HepG2 (cell line): ENCODE results near the gene SATB1. TPM values are rescaled to one million over a fixed set of nuclear protein-coding genes. Genes with fewer than 3 reads are reported as not detected.

Source experiments
- JARID2 ChIP-seq: sonication (generic); formaldehyde crosslinking; IDR thresholded peaks from 2 replicates; pipeline ENCODE4 v1.8.1; 2023; ENCODE audit warnings: missing genetic modification reagents, inconsistent platforms; ENCODE audit not compliant: insufficient replicate concordance
- ZBTB39 ChIP-seq: sonication (generic); formaldehyde crosslinking; IDR thresholded peaks from 2 replicates; pipeline ENCODE4 v1.5.0; 2020; ENCODE audit warnings: missing genetic modification reagents
- ZNF710 ChIP-seq: sonication (generic); formaldehyde crosslinking; IDR thresholded peaks from 2 replicates; pipeline ENCODE4 v1.5.0; 2020; ENCODE audit warnings: mild to moderate bottlenecking, missing genetic modification reagents, borderline replicate concordance
- polyA plus RNA-seq, 8 experiments: library from polyadenylated mRNA; depleted of rRNA in 3 of 8; stranded (reverse) in 7 of 8; unstranded in 1 of 8; fragments of >200 nt; fragmentation: Illumina TruSeq in 4 of 8; extraction: Trizol in 4 of 8; gene quantifications; 2 replicates each; pipeline versions ENCODE4 v1.2.1 to v1.2.3, GENCODE V29; 2011 to 2016; ENCODE audit warnings: low read depth in 4 of 8, missing spikeins in 1 of 8, mixed read lengths in 1 of 8; ENCODE audit not compliant: insufficient read depth in 1 of 8
- total RNA-seq, 5 experiments: library from RNA; depleted of rRNA; stranded (reverse); fragments of >200 nt; fragmentation: Illumina TruSeq; extraction: Trizol; gene quantifications; 2 replicates each; pipeline ENCODE4 v1.2.3, GENCODE V29; 2016; ENCODE audit warnings: low read depth in 1 of 5
- TF ChIP-seq, protein P1 (sequence below): IDR thresholded peaks from 2 replicates; pipeline ENCODE4 v1.6.1; 2016; ENCODE audit warnings: low read depth, missing genetic modification reagents, missing compliant biosample characterization

Gene SATB1
- total and polyA plus RNA-seq, 2 of the 13 experiments (the other 11 are each of a cell fraction or from before 2014, with no cell fraction given), result 0.03 TPM; not detected in 1

DNA sequence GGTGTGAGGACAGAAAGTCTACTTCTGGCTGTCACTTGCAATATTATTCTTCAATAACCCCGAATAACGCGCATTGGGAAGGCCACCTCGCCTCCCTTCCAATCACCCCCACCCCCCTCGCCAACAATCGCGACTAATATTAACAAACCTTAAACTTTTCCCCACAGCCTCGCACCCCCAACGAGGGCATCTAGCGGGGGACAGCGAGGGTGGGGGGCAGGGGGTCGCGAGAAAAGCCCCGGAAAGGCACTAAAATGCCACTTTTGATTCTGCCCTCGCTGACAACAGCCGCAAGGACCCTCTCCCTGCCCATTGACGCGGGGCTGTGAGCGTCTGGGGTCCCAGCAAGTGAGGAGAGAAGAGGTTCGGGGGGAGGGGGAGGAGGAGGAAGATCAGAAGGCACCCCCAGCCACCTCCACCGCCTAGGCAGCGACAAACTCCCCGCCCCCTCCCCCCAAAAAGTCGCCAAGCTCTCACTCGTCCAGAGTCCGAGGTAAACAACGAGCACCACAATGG is 868 bp downstream of the SATB1 start (continued):
- TF ChIP-seq, protein P1, sequence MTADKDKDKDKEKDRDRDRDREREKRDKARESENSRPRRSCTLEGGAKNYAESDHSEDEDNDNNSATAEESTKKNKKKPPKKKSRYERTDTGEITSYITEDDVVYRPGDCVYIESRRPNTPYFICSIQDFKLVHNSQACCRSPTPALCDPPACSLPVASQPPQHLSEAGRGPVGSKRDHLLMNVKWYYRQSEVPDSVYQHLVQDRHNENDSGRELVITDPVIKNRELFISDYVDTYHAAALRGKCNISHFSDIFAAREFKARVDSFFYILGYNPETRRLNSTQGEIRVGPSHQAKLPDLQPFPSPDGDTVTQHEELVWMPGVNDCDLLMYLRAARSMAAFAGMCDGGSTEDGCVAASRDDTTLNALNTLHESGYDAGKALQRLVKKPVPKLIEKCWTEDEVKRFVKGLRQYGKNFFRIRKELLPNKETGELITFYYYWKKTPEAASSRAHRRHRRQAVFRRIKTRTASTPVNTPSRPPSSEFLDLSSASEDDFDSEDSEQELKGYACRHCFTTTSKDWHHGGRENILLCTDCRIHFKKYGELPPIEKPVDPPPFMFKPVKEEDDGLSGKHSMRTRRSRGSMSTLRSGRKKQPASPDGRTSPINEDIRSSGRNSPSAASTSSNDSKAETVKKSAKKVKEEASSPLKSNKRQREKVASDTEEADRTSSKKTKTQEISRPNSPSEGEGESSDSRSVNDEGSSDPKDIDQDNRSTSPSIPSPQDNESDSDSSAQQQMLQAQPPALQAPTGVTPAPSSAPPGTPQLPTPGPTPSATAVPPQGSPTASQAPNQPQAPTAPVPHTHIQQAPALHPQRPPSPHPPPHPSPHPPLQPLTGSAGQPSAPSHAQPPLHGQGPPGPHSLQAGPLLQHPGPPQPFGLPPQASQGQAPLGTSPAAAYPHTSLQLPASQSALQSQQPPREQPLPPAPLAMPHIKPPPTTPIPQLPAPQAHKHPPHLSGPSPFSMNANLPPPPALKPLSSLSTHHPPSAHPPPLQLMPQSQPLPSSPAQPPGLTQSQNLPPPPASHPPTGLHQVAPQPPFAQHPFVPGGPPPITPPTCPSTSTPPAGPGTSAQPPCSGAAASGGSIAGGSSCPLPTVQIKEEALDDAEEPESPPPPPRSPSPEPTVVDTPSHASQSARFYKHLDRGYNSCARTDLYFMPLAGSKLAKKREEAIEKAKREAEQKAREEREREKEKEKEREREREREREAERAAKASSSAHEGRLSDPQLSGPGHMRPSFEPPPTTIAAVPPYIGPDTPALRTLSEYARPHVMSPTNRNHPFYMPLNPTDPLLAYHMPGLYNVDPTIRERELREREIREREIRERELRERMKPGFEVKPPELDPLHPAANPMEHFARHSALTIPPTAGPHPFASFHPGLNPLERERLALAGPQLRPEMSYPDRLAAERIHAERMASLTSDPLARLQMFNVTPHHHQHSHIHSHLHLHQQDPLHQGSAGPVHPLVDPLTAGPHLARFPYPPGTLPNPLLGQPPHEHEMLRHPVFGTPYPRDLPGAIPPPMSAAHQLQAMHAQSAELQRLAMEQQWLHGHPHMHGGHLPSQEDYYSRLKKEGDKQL (CRISPR knock-in tag), result no peak
- TF ChIP-seq ZNF710, result no peak
- no peak for TF ChIP-seq ZBTB39 (CRISPR knock-in tag)
- TF ChIP-seq JARID2 (CRISPR knock-in tag), result no peak
